ENCODE results near the gene KRTDAP. TPM values are rescaled to one million over a fixed set of nuclear protein-coding genes. Genes with fewer than 3 reads are reported as not detected.
"Not testable (repeated sequence)": the region's sequence is repeated elsewhere in the genome, so short reads cannot be mapped to it uniquely, and the experiment has no call there.

Gene KRTDAP
- total RNA-seq, 1 donor from 2014 or later: not detected

DNA sequence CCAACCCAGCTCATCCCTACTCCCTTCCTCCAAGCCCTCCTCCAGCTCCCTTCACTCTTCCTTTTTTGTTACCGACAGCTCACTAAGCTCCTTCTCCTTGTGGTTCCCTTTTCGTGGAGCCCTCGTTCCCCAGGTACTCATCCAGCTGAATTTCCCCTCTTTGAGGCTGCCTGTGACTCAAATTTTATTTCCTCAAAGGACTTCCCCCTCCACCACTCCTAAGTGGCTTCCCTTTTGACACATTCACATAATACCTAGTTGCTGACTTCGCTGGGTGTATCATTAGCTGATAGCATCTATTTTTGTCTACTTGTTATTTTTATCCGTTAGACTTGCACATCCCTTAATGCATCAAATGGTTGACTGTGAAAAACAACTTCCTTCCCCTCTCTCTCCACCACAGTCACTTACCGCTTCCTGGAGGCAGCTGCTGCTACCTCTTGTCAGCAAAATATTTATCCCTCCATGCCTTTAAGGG lies 27.7 kb downstream of the KRTDAP start:
- ATAC-seq (ENCODE audit: poor library complexity) (peak; percentile 61), DNase-seq (no peak)
- intact Hi-C loops (cut with DNase I): no loop called here

DNA sequence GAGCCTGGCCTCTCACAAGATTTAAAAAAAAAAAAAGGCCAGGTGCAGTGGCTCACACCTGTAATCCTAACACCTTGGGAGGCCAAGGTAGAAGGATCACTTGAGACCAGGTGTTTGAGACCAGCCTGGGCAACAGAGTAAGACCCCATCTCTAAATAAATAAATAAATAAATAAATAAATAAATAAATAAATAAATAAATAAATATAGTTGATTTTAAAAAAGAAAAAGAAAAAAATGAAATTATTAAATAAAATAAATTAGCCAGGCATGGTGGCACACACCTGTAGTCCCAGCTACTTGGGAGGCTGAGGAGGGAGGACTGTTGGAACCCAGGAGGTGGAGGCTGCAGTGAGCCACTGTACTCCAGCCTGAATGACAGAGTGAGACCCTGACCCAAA lies 28.5 kb downstream of the KRTDAP start:
- DNase-seq; intact Hi-C loops (cut with DNase I); ATAC-seq (ENCODE audit: poor library complexity): not testable (repeated sequence)

DNA sequence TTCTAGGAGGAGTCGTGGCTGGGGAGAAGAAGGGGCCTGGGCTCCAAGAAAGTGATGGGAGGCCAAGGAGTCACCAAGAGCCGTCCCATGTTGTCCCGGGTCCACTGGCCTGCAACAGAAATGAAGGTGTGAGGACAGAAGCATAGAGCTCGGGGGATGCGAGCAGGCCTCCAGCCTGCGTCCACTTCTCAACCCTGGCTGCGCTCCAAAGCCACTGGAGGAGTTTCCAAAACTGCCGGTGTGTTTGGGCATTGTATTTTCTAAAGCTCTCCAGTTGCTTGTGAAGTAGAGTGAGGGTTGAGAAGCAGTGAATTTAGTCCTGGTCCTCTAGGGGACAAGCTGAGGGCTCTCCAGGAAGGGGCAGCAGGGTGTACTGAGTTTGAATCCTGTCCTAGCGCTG lies 29.2 kb downstream of the KRTDAP start:
- no peak for DNase-seq
- intact Hi-C loops (cut with DNase I): no loop called here
- ATAC-seq (ENCODE audit: poor library complexity): no peak

DNA sequence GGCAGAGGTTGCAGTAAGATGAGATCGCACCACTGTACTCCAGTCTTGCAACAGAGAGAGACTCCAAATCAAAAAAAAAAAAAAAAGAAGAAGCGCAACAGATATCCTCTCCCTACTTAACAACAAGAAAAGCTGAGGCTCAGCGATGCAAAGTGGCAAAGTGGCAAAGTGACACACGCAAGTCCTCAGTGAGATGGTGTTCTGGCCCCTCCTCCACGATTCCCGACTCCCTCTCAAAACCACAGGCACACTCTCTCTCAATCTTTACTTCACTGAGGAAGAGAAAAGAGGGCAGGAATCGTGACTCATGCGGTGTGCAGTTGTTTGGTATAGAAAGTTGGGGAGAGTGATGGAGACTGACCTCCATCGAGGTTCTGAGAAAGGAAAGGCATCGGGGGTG lies 29.7 kb downstream of the KRTDAP start:
- intact Hi-C loops (cut with DNase I): no loop called here
- DNase-seq (no peak), ATAC-seq (ENCODE audit: poor library complexity) (no peak)

DNA sequence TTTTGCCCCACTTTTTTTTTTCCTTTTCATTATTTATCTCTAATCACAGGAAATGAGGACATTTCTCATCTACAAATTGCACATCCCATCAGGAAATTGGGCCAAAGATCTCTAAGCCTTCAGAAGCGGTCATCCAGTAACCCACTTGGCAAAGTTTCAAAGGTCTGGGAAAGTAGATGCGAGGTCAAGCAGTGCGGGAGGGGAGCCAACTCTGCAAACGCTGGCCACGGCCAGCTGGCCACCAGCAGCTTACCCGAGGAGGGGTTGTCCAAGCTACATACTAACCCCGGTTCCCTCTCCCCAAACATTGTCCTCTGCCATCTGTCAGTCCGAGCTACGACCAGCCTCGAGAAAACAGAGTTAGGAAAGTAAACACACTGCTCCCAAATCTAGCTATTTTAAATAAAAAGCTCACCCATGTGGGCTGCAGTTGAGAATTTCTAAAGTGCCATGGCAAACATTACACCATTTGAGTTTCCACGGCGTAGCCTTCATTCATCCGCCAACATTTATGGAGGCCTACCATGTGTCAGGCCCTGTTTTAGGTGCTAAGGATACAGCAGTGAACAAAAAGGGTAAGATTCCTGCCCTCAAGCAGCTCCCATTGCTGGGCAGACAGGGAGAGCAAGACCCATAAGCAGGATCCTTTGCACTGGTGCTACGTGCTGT lies 30.7 kb downstream of the KRTDAP start:
- intact Hi-C loops (cut with DNase I): no loop called here
- ATAC-seq (ENCODE audit: poor library complexity): peak; percentile 73
- peak; percentile 70 for DNase-seq

DNA sequence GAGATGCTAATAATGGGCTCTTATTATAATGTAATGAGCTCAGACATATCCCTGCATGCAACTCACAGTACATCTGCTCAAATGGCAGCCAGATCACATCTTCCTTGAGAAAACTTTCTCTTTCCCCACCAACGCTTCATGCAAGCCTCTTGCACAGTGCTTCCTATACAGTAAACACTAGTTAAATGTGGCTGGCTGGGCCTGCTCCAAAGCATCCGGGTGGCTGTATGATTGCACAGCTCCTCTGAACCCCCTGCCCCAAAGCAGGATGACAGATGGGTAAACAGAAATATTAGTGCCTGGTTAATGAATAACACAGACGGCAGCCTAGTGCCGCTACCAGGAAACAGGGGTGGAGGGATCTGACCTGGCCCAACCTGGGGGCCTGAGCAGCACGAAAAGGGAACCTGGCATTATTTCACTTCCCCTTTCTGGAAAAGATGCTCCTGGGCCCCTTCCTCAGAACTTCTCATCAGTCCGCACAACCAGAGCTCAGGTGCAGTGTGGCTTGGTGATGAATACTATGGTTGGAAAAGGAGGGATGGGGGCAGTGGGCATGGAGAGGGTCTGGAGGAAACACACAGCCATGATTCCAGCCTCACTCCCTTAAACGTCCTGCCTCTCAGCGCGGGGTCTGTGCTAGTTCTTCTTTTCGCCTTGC lies 31.4 kb downstream of the KRTDAP start:
- intact Hi-C loops (cut with DNase I): no loop called here
- ATAC-seq (ENCODE audit: poor library complexity): no peak
- DNase-seq: no peak

DNA sequence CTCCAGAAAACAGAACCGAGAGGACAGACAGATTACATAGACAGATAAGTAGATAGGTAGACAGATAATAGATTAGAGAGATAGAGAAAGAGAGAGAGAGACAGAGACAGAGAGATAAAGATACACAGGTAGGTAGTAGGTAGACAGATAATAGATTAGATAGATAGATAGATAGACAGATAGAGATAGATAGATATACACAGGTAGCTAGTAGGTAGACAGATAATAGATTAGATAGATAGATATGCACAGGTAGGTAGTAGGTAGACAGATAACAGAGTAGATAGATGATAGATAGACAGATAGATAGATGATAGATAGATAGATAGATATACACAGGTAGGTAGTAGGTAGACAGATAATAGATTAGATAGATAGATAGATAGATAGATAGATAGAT lies 32.1 kb downstream of the KRTDAP start:
- intact Hi-C loops (cut with DNase I): no loop called here
- no peak for DNase-seq
- ATAC-seq (ENCODE audit: poor library complexity): no peak

DNA sequence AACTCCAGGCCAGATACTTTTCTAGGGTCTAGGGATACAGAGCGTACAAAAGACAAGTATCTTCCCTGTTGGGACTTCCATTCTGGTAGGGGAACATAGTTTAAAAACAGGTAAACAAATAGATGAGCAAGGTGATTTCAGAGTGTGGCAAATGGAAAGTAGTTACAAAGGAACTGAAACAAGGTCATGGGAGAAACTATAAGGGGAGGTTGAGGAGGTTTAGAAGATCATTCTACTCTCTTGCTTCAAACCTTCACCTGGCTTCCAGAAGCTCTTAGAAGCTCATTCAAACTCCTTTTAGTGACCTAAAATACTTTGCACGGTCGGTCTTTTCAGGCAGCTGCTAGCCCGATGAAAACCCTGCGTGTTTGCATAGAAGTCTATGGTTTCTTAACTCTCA lies 33.1 kb downstream of the KRTDAP start:
- intact Hi-C loops (cut with DNase I): no loop called here
- DNase-seq (no peak), ATAC-seq (ENCODE audit: poor library complexity) (no peak)

DNA sequence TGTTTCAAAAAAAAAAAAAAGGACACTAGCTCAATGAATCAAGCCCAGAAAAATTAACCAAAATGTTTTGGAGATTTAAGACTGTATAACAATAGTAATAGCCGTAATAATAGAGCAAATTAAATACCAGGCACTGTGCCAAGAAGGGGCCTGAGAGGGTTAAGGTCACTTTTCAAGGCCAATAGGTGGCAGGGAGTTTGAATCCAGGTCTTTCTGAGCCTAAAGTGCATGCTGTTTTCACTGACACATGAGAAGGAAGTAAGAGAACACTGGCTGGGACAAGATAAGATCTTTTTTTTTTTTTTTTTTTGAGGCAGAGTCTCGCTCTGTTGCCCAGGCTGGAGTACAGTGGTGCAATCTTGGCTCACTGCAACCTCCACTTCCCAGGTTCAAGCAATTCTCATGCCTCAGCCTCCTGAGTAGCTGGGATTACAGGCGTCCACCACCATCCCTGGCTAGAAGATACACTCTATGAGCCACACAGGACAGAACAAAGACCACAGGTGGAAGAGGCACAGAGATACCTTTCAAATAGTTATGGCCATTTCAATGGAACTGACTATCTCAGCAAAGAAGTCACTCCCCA lies 34.6 kb downstream of the KRTDAP start:
- DNase-seq (no peak), ATAC-seq (ENCODE audit: poor library complexity) (no peak)
- intact Hi-C loops (cut with DNase I): no loop called here

DNA sequence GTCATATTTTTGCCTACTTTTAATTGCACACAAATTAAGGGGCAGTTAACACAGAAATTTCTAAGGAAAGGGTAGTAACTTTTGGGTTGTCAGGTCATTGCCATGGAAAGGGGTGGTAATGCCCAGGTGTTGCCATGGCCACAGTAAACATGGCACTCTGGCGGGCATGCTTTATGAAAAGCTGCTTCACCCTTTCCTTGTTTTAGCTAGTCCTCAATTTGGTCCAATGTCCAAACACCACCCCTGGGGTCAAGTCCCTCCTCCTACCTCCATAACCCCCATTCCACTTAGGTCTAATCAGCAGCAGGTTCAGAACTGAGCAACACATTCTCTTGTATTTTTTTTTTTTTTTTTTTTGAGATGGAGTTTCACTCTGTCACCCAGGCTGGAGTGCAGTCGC lies 35.6 kb downstream of the KRTDAP start:
- no peak for DNase-seq
- ATAC-seq (ENCODE audit: poor library complexity): no peak
- intact Hi-C loops (cut with DNase I): no loop called here

DNA sequence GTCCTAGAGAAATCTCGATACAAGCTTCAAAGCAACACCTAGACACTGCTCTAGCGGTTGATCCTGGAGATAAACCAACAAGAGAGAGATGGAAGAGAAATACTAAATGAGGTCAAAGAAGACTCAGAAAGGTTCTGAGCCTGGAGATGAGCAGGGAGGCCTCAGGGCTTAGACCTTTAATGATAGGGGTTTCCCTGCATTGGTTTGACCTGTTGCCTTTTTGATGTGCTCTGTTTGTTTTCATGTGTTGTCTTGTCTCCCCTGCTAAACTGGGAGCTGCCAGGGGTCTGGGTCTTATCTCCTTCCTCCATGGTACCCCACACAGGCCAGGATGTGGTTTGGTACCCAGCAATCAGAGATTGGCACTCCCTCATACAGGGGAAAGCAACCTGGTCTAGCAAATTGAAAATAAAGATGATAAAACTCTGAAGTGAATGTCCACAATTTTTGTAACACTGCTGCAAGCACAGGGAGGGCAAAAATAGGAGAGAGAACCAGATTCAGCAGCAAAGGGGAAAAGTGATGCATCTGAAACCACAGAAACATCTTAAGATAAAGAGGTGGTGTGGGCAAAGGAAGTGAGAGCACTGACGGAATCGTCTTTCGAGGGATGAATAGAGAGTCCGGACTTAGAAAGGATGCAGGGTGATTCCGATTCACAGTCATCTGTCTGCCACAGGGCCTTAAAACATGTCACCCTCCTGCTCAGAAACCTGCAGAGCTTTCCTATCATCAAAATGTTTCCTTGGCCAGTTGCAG lies 38.7 kb downstream of the KRTDAP start:
- ATAC-seq (ENCODE audit: poor library complexity) (no peak), DNase-seq (no peak)
- intact Hi-C loops (cut with DNase I): no loop called here

DNA sequence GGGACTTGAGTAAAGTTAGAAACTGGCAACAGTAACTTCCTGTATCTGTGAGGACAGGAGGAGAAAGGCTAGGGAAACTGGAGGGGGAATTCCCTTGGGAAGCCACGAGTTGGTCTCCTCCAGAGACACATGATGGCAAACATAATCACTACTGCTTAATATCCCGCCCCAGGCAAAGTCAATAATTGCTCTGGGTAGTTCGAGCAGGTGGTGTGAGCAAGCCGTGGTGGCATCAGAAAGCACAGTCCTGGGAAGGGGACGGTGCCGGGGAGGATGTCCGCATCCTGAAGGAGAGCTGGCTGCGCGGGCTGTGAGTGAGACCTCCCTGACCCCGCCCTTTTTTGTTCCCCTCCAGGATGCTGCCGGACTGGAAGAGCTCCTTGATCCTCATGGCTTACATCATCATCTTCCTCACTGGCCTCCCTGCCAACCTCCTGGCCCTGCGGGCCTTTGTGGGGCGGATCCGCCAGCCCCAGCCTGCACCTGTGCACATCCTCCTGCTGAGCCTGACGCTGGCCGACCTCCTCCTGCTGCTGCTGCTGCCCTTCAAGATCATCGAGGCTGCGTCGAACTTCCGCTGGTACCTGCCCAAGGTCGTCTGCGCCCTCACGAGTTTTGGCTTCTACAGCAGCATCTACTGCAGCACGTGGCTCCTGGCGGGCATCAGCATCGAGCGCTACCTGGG lies 40.8 kb downstream of the KRTDAP start:
- ATAC-seq (ENCODE audit: poor library complexity): no peak
- intact Hi-C loops (cut with DNase I): no loop called here
- no peak for DNase-seq

DNA sequence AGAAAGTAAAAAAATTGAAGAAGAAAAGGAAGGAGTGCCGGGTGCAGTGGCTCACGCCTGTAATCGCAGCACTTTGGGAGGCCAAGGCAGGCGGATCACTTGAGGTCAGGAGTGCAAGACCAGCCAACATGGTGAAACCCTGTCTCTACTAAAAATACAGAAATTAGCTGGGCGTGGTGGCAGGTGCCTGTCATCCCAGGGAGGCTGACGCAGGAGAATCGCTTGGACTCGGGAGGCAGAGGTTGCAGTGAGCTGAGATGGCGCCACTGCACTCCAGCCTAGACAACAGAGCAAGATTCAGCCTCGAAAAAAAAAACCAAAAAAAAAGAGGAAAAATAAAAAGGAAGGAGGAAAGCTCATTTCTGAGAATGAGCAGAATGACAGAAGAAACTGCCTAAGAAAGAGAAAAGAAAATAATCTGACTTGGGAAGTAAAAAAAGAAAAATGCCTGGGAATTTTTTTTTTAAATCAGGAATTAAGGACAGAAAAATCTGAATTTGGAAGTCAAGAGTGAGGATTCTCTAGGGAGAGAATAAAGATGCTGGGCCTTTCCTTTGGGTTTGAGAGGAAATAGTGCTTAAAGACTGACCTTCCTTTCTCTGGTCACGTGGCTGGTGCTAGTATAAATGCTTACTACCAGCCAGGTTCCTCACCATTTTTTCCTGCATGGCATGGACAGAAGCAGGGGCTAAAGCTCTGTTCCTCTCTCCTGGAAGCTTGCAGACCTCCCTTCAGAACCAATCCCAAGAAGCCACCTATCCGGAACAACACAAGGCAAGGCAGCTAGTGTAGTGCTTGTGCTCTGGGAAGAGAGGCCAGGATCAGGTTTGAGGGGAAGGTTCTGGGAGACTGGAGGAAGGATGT lies 42.4 kb downstream of the KRTDAP start, which contains the start of gene FFAR2:
Gene FFAR2, plus strand, starts transcription at position 652 of the 864 bp plus-strand sequence. CDS start 1,458 bp downstream, outside the sequence.
- intact Hi-C loops (cut with DNase I): no loop called here
- no peak for DNase-seq
- no peak for ATAC-seq (ENCODE audit: poor library complexity)

DNA sequence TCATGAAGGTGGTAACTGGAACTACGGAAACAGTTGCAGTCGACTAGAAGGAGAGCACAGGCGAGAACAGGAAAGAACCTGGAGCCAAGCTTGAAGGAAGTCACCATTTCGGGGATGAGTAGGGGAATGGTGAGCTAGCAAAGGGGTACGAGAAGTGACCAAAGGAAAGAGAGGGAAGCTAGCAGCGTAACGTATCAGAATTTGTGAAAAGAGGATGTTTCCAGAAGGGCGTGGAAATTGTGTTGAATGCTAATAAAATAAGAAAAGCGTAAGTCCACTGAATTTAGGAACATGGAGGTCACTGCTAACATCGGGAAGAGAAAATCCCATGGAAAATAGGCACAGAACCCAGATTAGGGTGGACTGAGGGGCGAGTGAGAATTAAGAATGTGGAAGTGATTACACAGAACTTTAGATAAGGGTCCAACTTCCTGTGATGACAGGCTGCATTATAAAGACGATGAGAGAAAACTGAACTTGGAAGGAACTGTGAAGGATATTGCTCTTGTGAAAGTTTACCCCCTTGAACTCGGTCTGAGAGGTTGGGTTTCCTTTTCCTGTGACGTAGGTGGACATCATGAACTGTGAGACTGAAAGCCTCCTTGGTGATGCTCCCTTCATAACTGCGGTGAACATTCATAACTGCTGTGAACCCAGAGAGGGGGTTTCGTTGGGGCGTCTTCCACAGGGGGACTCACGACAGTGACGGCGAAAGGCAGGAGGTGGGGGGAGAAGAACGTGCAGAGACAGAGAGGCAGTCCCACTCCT lies 44.3 kb downstream of the KRTDAP start:
- ATAC-seq (ENCODE audit: poor library complexity) (no peak), DNase-seq (no peak)
- intact Hi-C loops (cut with DNase I): no loop called here

DNA sequence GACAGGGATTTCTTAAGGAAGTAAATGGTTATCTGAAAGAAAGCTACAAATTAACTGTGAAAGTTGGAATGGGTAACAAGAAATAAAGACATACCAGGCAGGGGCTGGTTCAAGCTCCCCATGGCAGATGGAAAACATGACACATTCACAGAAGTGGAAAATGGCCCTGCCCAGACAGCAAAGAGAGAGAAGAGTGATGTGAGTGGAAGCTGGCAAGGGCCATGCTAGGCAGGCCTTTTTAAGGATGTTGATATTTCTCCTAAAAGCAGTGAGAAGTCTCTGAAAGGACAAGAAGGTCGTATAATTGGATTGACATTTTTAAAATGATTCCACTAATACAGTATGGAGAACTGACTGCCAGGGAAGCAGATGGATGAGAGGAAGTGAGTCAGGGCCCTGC lies 45.5 kb downstream of the KRTDAP start:
- DNase-seq (no peak), ATAC-seq (ENCODE audit: poor library complexity) (no peak)
- intact Hi-C loops (cut with DNase I): no loop called here

DNA sequence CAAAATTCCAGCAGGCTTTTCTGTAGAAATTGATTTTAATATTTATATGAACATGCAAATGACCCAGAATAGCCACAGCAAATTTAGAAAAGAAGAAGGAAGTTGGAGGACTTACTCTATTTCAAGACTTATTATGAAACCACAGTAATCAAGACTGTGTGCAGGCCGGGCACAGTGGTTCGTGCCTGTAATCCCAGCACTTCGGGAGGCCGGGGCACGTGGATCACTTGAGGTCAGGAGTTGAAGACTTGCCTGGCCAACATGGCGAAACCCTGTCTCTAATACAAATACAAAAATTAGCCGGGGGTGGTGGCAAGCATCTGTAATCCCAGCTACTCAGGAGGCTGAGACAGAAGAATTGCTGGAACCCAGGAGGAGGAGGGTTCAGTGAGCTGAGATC lies 48.2 kb downstream of the KRTDAP start:
- no peak for ATAC-seq (ENCODE audit: poor library complexity)
- intact Hi-C loops (cut with DNase I): no loop called here
- peak; percentile 67 for DNase-seq

DNA sequence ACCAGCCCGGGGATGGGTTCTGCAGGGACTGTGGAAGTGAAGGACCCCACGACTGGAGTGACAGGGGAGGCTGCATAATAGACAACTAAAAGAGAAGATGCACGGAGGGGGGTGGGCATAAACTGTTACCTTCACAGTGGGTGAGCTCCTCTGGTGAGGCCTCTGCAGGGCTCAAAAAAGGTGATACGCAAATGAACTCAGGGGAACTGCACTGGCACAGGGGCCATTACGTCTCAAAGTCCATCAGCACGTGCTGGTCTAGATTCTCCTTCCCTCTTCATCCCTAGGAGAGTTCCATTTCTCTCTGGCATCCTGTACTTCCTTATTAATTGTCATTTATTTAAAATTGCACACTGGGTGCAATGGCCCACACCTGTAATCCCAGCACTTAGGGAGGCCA lies 50.3 kb downstream of the KRTDAP start:
- intact Hi-C loops (cut with DNase I): no loop called here
- no peak for DNase-seq
- no peak for ATAC-seq (ENCODE audit: poor library complexity)

Data from Right ventricle myocardium superior (tissue), 1 donor.